OCI-M2 (cell line): Measurements from ENCODE around the gene TOM1L1.

Experiments used
- DNase-seq: peaks from one replicate; lab custom pipeline; 2025; ENCODE audit not compliant: unreplicated experiment; lab: John Stamatoyannopoulos, UW

TOM1L1 gene

DNA sequence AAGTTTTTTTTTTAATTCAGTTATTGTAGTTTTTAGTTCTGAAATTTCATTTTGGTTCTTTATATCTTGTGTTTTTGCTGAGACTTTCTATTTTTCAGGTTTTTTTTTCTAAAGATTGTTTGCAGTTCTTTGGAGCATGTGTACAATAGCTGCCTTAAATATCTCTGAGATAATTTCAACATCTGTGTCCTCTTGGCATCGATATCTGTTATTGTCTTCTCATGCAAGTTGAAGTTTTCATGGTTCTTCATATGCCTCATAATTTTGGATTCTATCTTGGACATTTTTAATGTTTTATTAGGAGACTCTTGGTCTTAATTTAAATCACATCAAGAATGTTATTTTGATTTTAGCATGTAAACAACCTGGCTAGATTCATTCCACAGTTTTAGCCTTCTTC is 45.0 kb downstream of the TOM1L1 start:
- no peak for DNase-seq

DNA sequence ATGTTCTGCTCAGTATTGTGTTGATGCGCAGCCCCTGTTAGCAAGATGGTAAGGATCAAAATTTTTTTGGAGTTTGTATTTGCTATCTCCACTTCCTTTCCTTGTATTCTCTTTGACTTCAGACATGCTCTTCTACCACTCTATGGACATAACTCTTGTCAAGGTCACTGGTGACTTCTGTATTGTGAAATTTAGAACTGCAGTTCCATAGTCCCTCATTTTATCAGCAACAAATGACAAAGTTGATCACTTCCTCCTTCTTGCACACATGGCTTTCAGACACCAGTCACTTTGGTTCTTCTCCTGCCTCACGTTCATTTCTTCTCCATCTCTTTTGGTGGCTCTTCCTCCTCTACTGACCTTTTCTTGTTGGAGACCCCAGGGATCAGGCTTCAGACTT is 46.7 kb downstream of the TOM1L1 start:
- no peak for DNase-seq

DNA sequence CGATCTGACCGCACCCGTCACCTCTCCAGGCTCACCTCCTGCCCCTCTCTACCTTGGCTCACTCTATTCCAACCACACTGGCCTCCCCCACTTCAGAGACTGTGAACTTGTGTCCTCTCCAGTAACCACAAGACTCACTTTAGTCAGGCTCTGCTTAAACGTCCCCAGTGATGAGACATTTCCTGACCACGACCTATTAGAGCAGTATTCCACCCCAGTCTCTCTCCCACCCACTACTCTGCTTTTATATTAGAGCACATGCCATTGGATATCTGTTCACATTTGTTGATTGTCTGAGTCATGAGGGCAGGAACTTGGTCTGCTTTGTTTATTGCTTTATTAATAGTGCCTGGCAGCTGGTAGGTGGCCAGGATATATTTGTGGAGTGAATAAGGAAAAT is 47.7 kb downstream of the TOM1L1 start:
- DNase-seq, result no peak

DNA sequence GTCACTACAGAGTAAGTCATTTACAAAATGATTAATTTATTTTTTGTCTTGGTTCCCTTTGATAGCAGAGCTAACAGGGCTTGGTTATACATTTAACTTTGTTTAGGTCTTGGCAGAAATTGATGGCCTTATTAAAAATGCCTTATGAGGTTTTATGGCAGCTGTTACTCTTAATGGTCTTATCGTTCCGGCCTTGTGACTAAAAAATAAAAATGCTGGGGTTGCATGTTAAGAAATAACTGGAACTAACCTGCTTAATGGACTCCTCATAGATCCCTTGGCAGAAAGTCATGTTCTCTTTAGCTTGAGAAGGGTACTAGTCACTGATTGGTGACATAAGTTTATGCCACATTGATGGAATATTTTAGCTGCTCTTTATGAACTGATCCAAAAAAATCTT is 49.5 kb downstream of the TOM1L1 start:
- no peak for DNase-seq

DNA sequence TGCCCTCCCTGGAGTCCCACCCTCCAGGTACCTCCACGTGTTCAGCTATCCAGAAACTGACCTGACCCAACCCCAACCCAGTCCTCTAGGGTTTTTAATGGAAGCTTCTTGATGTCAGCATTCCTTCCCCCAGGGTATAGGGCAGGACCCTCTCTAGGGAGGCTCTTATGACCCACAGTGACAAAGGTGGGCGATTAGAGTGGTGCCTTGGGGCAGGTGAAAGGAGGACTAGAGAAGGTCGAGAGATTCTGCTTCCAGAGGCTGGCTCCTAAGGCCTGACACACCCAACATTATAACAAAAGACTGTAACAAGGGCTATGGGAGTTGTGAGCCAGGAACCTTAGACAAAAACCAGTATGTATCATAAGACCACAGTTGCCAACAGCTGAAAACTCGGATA is 50.6 kb downstream of the TOM1L1 start:
- DNase-seq, result no peak

DNA sequence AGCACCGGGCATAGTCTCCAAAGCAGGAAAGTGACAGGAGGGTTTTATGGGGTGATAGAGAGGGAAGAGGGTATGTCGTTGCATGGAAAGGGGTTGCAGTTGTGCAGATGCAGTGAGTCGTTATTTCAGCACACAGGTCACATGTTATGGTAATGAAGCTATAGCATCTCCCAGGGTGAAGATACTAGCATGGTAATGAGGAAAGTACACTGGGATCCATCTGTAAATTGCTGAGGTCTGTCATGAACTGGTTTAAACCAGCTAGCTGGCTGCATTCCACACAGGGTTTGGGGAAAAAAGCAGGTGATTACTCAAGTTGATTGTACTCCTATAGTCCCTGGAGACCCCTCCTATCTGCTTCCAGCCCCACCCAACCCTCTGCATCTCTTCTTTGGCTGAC is 56.1 kb downstream of the TOM1L1 start:
- no peak for DNase-seq

DNA sequence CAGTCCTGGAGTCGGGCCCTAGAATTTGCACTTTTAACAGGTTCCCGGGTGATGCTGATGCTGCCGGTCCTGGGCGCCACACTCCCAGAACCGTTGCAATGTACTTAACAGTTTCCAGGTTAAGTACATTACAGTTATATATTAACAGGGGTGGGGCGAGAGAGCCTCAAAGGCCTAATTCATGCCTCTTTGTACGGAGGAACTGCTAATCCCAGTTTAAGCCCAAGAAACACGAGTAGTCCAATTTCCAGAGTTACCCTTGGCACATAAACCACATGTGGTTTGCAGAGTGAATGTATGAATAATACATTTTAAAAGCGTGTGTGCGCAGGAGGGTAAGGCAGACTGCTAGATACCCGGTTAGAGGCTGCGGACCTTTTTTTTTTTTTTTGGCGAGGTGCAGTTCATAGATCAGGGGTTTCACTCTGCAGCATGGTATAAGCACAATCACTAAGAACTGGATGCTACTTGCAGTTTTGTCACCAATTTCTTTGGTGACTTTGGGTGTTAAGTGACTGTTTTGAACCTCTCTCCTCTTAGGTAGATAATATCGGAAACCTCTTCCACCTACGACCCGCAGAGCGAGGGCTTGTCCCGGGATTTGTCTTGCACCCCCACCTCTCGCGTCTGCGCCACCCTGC is 67.1 kb downstream of the TOM1L1 start:
- DNase-seq, result no peak

DNA sequence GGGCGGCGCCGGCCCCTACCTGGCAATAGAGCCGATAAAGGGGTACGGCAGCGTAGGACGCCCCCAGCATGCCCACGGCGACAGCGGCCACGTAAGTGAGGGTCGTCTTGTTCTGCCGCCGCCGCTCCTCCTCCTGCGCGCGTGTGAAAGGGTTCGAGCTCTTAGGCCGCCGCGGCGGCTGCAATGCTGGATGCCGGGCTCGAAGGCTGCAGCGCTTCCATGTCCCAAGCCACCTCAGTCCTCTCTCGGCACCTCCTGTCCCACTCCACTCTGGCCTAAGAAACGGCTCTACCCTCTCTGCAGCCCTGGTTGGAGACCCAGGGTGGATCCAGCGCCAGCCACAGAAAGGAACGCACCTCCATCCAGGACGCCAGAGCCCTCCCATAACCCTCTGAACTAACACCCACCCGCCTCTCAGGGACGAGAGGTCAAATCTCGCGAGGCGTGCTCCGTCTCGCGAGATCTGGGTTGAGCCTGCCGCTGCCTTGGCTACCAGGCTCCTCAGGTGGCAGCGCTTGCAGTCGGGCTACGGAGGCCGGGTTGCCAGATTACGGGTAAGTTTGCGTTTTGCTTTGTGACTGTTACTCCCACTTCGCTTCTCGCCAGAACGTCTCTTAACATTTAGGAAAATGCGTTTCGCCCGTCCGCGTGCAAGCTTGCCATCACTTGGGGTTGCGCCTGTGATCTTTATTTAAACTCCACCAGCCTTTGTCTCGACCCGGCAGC is 67.8 kb downstream of the TOM1L1 start, which contains the start of the genes COX11 and STXBP4:
COX11 (minus strand) TSS at position 393 of the 726 bp plus-strand sequence; CDS start at position 385, 8 bp downstream.
STXBP4 (plus strand) TSS at position 504 of the 726 bp plus-strand sequence. CDS start 17,455 bp downstream, outside the sequence.
- peak; percentile 63 for DNase-seq

DNA sequence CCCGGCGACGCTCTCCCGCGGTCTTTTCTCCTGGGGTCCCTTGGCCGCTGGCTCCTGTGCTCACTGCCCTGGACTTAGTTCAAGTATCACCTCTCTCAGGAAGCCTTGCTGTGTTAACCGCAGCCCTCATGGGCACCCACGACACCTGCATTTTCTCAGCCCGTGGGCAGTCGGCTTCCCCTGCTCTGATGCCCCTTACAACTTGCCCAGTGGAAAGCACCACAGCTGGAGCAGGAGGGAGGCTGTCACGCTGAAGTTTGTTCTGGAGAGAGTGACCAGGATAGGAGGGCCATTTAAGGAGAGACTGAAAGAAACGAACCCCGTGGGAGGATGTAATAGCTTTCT is 68.3 kb downstream of the TOM1L1 start:
- no peak for DNase-seq

DNA sequence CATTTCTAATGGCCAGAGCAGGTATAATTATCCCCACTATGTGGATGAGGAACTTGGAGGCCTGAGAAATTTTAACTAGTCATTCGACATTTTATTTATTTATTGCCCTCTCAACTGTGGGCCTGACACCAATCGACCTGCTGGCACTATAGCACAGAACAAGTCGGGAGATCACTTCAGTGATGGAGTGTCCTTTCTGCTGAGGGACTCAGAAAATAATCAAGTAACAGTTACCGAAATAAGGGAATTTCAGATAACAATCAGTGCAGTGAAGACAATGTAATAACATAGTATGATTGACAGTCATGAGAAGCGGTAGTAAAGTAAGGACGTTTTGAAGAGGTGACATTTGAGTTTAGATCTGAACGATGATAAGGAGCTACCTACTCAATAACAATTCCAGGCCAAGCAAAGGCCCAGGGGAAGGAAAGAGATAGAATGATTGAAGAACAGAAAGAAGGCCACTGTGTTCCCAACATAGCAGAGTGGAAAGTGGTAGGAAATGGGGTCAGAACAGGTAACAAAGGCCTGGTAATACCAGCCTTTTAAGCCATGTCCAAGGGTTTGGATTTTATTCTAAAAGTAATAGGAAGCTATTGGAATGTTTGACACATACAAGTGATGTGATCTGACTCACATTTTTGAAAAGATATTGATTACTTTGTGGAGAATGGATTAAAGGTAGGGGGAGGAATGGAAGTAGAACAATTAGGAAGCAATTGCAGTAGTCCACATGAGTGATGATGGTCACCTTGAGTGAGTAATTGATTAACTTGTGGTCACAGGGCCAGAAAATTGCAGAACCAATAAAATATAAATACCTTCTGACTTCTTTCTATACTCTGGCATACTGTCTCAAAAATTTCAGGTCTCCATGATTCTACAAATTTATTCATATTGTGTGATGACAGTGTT is 69.3 kb downstream of the TOM1L1 start:
- DNase-seq, result no peak

DNA sequence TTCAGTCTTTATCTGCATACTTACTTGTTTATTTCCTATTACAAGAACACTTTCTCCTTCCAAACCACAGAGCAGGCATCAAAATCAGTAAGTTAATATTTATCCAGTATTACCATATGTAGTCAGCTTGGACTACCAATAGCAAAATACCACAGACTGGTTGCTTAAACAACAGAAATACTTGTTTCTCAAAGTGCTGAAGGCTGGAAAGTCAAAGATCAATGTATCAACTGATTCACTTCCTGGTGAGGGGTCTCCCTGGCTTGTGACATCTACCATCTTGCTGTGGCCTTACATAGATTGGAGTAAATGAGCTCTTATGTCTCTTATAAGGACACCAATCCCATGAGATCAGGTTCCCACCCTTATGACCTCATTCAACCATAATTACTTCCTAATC is 70.5 kb downstream of the TOM1L1 start:
- no peak for DNase-seq

DNA sequence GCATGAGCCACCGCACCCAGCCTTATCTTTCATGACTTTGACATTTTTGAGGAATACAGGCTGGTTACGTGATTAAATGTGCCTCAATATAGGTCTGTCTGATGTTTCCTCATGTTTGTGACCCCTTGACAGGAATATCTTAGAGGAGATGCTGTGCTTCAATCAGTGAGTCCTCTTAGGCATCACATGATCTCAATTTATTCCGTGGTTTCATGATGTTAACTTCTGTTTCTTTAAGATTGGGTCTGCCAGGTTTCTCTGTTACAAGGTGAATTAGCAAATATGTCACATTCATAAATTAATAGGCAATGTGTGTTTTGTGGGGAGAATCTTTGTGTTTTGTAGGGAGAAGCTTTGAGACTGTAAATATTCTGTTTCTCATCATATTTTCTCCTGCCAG is 71.2 kb downstream of the TOM1L1 start:
- DNase-seq, result no peak

DNA sequence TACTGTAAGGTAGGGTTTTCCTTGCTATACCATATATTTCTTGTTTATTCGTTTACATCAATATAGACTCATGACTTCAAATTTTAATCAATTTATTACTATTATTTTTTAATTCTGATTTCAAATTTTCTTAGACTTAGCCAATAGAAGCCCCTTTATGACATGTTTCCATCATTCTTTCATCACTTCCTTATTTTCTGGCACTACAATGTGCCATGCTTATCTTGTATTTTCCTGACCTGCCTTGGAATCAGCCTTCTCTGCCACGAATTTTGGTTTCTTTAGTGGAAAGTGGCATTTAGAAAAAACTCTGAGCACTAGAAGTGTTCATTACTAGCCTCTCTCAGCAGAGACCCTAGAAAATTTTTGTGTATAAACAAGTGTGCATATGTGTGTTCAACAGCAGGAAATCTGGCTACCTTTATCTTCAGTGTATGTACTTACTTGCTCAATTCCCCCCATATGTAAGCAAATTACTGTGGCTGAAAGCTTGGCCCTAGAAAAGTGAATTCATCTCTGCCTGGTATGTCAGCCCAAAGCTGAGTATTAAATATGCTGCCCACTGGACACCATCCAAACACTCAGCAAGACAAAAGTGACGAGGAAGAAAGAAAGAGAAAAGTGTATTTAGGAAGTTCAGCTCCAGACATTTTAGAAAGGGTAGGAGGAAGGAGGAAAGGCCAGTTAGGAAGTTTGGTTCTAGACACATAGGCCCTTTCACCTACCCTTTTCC is 71.9 kb downstream of the TOM1L1 start:
- DNase-seq, result no peak

DNA sequence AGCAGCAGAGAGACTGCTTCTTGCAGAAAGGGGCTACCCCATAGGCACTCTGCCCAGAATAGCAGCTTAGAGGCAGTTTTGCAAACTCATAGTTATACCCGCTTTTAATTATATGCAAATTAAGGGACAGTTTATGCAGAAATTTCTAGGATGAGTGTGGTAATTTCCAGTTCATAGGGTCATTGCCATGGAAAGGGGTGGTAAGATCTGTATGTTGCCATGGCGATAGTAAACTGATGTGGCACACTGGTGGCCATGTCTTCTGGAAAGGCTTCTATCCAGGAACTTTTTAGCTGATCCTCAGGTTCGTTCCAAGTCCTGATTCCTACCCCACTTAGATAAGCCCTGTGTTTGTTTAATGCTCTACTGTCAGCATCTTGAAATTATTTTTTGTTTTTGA is 74.1 kb downstream of the TOM1L1 start:
- DNase-seq, result no peak

DNA sequence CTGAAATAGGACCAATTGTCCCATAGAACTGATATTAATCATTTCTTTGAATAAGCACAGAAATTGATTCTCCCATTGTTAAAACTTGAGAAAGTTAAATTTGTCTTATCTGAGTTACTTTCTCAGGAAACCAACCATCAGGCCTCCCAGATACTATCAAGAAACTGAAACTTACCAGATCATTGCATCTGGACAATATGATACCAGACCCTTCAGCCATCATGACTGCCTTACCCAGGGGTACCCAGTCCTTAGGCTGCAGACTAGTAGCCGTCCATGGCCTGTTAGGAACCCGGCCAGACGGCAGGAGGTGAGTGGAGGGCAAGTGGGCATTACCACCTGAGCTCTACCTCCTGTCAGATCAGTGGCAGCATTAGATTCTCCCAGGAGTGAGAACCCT is 75.7 kb downstream of the TOM1L1 start:
- no peak for DNase-seq

DNA sequence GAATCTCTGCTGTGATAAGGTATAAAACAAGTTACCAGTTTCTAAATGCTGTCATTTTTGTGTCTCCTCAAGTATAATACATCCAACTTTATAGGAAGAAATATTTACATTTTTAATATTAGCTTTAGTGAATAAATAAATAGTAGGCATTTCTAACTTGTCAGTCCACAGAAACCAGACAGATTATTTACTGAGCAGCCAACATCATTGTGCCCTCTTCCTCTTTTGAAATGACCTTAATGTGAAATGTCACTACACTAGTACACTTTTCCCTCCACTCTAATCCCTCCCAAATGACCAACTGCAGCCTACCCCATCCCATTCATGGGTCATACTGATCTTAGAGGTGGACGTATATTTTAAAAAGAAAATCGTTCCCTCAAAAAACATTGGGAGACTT is 77.1 kb downstream of the TOM1L1 start:
- no peak for DNase-seq

DNA sequence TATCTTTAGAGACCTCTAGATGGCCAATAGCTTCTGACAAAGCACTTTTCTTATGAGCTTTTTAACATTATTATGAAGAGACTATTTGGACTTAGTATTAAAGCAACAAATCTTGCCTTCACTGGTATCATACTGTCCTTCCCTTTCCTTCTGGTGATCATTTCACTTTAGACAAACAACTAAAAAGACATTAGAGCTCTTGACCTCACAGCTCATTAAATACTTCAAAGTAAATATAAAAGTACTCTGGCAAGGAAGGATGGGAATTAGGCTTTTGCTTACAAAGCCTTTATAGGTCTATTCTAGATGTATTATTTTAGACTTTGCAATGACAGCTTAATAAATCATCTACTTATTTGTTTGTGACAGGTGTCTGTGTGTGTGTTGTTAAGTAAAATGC is 79.0 kb downstream of the TOM1L1 start:
- DNase-seq, result no peak

DNA sequence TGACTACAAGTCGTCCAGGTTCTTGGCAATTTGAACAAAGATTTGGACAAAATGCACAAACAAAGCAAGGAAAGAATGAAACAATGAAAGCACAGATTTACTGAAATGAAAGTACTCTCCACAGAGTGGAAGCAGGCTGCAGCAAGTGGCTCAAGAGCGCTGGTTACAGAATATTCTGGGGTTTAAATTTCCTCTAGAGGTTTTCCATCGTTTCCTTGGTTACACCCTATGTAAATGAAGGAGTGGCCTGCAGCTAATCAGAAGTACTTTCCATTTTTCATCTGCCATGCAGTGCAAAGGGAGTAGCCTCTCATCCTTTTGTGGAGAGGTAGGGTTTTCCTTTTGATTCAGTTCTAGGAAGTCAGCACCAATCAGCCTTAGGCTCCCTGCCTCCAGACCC is 79.7 kb downstream of the TOM1L1 start:
- no peak for DNase-seq

DNA sequence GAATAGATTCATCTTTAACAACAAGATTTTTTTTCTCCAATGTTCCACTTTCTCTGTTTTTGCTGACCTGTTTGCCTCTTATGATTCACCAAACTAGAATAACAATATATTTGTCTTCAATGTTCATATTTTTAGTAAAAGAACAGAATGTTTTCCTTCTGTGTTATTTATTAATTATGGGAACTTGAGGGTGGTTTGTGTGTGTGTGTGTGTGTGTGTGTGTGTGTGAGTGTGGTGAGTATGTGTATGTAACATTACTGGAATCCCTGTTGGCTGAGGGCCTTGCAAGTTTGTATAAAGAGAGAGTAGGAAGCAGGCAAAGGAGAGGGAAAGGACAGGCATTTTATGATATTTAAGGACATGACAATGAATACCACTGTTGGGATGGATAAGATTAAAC is 81.7 kb downstream of the TOM1L1 start:
- DNase-seq, result no peak

DNA sequence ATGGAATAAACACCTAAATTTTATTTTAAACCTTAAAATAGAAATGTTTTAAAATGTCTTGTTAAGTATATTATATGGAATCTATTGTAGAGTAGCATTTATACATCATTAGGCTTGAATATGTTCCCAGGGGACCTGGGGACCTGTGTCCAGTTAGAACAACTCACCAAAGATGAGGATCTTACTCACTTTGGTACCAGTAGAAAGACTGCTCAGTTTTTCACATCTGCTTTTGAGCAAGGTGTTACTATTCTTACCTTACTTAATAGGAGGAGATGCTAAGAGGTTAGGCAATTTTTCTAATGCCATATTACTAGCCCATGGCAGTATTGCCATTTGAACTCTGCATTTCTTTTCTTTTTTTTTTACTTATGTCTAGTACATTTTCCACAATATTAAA is 82.6 kb downstream of the TOM1L1 start:
- no peak for DNase-seq

DNA sequence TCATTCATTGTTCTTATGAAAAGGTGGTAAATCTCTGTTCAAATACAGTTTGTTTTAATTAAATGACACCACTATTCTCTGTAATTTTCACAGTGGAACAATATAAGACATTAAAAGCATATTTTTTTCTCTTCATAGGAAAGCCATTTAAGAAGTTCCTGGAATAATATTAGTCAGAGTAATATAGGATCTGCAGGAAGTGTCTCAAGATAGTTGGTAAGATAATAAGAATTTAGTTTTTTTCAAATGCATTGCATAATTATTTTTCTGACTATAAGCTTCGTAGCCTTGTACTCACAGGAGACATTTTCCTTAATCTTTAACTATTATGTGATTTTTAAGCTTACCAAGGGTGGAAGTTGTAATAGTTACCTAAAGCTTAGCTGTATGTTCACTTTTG is 84.8 kb downstream of the TOM1L1 start:
- no peak for DNase-seq
